Measurements from ENCODE around the gene DENND1A.

- no peak for TF ChIP-seq CTCF (IDR thresholded peaks at IDR 0.05; ENCODE audit: low read depth, low read length, missing input control)
- TF ChIP-seq MAX (IDR thresholded peaks at IDR 0.05) = no peak
- TF ChIP-seq EGR1 (IDR thresholded peaks at IDR 0.05; ENCODE audit: low read depth in 2 of 2) = no peak
- TF ChIP-seq ZBTB33 (IDR thresholded peaks at IDR 0.05) = no peak
- no peak for TF ChIP-seq SP1 (IDR thresholded peaks at IDR 0.05)
- TF ChIP-seq NR2F2 (IDR thresholded peaks at IDR 0.05) = no peak
- TF ChIP-seq TAF1 (conservative IDR thresholded peaks at IDR 0.05) = no peak
- no peak for TF ChIP-seq HNF4A (conservative IDR thresholded peaks at IDR 0.05)
Measured at GRCh38 chr9:123350590-123351310, 579.2 kb downstream of the DENND1A start.
